M059J (cell line): ENCODE measurements around the gene IP6K1. TPM values are rescaled to one million over a fixed set of nuclear protein-coding genes. Genes with fewer than 3 reads are reported as not detected.
"Not testable (repeated sequence)": the region's sequence is repeated elsewhere in the genome, so short reads cannot be mapped to it uniquely, and the experiment has no call there.

Source experiments
- DNase-seq: peaks from one replicate; pipeline ENCODE4 v3.0.0-alpha.2; 2012; ENCODE audit warnings: low read depth
- total RNA-seq: library from RNA; depleted of rRNA; stranded (reverse); fragments of >200 nt; shearing (Covaris generic); gene quantifications from 2 replicates; pipeline ENCODE4 v1.2.3, GENCODE V29; 2014; rRNA removed

IP6K1 gene
- 21.4 and 33.7 TPM in 2 replicates for total RNA-seq

- DNase-seq: peak; percentile 99
These were observed at the start of gene IP6K1 for GRCh38 chr3:49786357-49787181. Gene IP6K1 (minus strand): TSS chr3:49786542. CDS start chr3:49748040, 38,502 bp downstream.

GRCh38 chr3:49831341-49831740 lies 45.0 kb upstream of the IP6K1 start:
- no peak for DNase-seq

- DNase-seq: no peak
These were observed 39.7 kb upstream of the IP6K1 start for GRCh38 chr3:49826016-49826415.

GRCh38 chr3:49823131-49823530 lies 36.8 kb upstream of the IP6K1 start:
- DNase-seq: not testable (repeated sequence)

- peak; percentile 86 for DNase-seq
These were observed 27.3 kb upstream of the IP6K1 start, which contains the start of gene UBA7 for GRCh38 chr3:49813497-49814174. Gene UBA7 (minus strand): TSS chr3:49813953. CDS start chr3:49813787, 166 bp downstream.

- no peak for DNase-seq
These were observed 26.7 kb upstream of the IP6K1 start for GRCh38 chr3:49812916-49813496.

GRCh38 chr3:49807431-49808114 lies 21.2 kb upstream of the IP6K1 start:
- DNase-seq: no peak

GRCh38 chr3:49806850-49807249 lies 20.5 kb upstream of the IP6K1 start:
- no peak for DNase-seq

- no peak for DNase-seq
These were observed 19.8 kb upstream of the IP6K1 start for GRCh38 chr3:49805897-49806701.

- DNase-seq: no peak
These were observed 19.0 kb upstream of the IP6K1 start for GRCh38 chr3:49805367-49805782.

- no peak for DNase-seq
These were observed 18.0 kb upstream of the IP6K1 start for GRCh38 chr3:49804141-49805041.

GRCh38 chr3:49803465-49804140 lies 17.3 kb upstream of the IP6K1 start:
- peak; percentile 20 for DNase-seq

GRCh38 chr3:49802719-49803464 lies 16.6 kb upstream of the IP6K1 start, which contains the start of gene INKA1:
Gene INKA1 (plus strand): TSS chr3:49803261. CDS start chr3:49803393, 132 bp downstream.
- DNase-seq: peak; percentile 76

GRCh38 chr3:49801160-49801559 lies 14.8 kb upstream of the IP6K1 start:
- DNase-seq: no peak

GRCh38 chr3:49799761-49800160 lies 13.4 kb upstream of the IP6K1 start, which contains the start of gene CDHR4:
Gene CDHR4 (minus strand): TSS chr3:49799873. CDS start chr3:49799812, 61 bp downstream.
- DNase-seq: peak; percentile 79

GRCh38 chr3:49799105-49799504 lies 12.8 kb upstream of the IP6K1 start:
- DNase-seq: no peak

GRCh38 chr3:49794926-49795905 lies 8.9 kb upstream of the IP6K1 start:
- DNase-seq: no peak
